Ishikawa (cell line): ENCODE data around the gene EEF1AKMT3.

ENCODE experiments used
- CREB1 ChIP-seq: IDR thresholded peaks from 2 replicates; pipeline ENCODE4 v1.6.1; 2012; ENCODE audit warnings: low read depth
- EGR1 ChIP-seq: IDR thresholded peaks from 2 replicates; pipeline ENCODE4 v1.6.1; 2012
- EP300 ChIP-seq: IDR thresholded peaks from 2 replicates; pipeline ENCODE4 v1.6.1; 2012; ENCODE audit warnings: borderline replicate concordance
- FOXM1 ChIP-seq: IDR thresholded peaks from 2 replicates; pipeline ENCODE4 v1.6.1; 2012; ENCODE audit warnings: low read depth, borderline replicate concordance
- MAX ChIP-seq: IDR thresholded peaks from 2 replicates; pipeline ENCODE4 v1.6.1; 2012
- NFIC ChIP-seq: IDR thresholded peaks from 2 replicates; pipeline ENCODE4 v1.6.1; 2012
- RAD21 ChIP-seq: IDR thresholded peaks from 2 replicates; pipeline ENCODE4 v1.6.1; 2012; ENCODE audit warnings: low read depth
- REST ChIP-seq: IDR thresholded peaks from 2 replicates; pipeline ENCODE4 v1.6.1; 2012; ENCODE audit warnings: low read depth, mild to moderate bottlenecking
- TCF12 ChIP-seq: IDR thresholded peaks from 2 replicates; pipeline ENCODE4 v1.6.1; 2012; ENCODE audit warnings: low read depth
- TEAD4 ChIP-seq: IDR thresholded peaks from 2 replicates; pipeline ENCODE4 v1.6.1; 2012
- YY1 ChIP-seq: IDR thresholded peaks from 2 replicates; pipeline ENCODE4 v1.6.1; 2012; ENCODE audit warnings: low read depth

GRCh38 chr12:57826400-57826799 lies 54.0 kb downstream of the EEF1AKMT3 start:
- TF ChIP-seq CREB1 (no peak), FOXM1 (no peak), NFIC (no peak), EGR1 (no peak), YY1 (no peak), TCF12 (no peak), MAX (no peak), REST (no peak), EP300 (no peak), RAD21 (no peak), TEAD4 (no peak)
